ENCODE data around the gene DNAH10.

- TF ChIP-seq CTCF (IDR thresholded peaks at IDR 0.05) = no peak
- TF ChIP-seq, protein P1, sequence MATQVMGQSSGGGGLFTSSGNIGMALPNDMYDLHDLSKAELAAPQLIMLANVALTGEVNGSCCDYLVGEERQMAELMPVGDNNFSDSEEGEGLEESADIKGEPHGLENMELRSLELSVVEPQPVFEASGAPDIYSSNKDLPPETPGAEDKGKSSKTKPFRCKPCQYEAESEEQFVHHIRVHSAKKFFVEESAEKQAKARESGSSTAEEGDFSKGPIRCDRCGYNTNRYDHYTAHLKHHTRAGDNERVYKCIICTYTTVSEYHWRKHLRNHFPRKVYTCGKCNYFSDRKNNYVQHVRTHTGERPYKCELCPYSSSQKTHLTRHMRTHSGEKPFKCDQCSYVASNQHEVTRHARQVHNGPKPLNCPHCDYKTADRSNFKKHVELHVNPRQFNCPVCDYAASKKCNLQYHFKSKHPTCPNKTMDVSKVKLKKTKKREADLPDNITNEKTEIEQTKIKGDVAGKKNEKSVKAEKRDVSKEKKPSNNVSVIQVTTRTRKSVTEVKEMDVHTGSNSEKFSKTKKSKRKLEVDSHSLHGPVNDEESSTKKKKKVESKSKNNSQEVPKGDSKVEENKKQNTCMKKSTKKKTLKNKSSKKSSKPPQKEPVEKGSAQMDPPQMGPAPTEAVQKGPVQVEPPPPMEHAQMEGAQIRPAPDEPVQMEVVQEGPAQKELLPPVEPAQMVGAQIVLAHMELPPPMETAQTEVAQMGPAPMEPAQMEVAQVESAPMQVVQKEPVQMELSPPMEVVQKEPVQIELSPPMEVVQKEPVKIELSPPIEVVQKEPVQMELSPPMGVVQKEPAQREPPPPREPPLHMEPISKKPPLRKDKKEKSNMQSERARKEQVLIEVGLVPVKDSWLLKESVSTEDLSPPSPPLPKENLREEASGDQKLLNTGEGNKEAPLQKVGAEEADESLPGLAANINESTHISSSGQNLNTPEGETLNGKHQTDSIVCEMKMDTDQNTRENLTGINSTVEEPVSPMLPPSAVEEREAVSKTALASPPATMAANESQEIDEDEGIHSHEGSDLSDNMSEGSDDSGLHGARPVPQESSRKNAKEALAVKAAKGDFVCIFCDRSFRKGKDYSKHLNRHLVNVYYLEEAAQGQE (IDR thresholded peaks at IDR 0.05; ENCODE audit: insufficient read depth in 1 of 2, low read depth in 2 of 2, low read length in 1 of 2) = no peak
Measured at GRCh38 chr12:123896767-123897166, 134.7 kb downstream of the DNAH10 start.
